HG02588 (cell line): ENCODE measurements around the gene ZBTB17.
"Not testable (repeated sequence)": the region's sequence is repeated elsewhere in the genome, so short reads cannot be mapped to it uniquely, and the experiment has no call there.

Experiments used
- ATAC-seq: cut with Tn5 transposase; IDR thresholded peaks from one replicate; pipeline ENCODE4 v1.9.1; 2021; ENCODE audit warnings: mild to moderate bottlenecking, moderate library complexity; ENCODE audit not compliant: unreplicated experiment

Gene ZBTB17

GRCh38 chr1:15991427-15992186 lies 15.7 kb upstream of the ZBTB17 start:
- no peak for ATAC-seq

DNA sequence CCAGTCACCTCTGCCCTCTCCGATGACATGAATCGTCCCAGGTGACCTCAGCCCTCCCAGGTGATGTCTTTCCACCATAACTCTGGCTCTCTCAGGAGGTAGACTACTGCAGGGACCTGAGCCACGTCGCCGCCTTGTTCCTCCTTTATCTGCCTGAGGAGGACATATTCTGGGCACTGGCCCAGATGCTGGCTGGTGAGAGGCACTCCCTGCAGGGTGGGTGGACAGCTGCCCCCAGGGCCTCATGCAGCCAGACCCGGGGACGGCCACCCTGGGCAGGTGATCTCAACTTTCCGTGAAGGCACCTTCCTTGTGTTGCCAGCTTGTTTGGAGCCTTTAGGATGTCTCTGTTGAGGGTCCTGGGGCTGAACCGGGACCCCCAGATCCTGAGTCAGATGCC lies 13.9 kb upstream of the ZBTB17 start:
- ATAC-seq = no peak

DNA sequence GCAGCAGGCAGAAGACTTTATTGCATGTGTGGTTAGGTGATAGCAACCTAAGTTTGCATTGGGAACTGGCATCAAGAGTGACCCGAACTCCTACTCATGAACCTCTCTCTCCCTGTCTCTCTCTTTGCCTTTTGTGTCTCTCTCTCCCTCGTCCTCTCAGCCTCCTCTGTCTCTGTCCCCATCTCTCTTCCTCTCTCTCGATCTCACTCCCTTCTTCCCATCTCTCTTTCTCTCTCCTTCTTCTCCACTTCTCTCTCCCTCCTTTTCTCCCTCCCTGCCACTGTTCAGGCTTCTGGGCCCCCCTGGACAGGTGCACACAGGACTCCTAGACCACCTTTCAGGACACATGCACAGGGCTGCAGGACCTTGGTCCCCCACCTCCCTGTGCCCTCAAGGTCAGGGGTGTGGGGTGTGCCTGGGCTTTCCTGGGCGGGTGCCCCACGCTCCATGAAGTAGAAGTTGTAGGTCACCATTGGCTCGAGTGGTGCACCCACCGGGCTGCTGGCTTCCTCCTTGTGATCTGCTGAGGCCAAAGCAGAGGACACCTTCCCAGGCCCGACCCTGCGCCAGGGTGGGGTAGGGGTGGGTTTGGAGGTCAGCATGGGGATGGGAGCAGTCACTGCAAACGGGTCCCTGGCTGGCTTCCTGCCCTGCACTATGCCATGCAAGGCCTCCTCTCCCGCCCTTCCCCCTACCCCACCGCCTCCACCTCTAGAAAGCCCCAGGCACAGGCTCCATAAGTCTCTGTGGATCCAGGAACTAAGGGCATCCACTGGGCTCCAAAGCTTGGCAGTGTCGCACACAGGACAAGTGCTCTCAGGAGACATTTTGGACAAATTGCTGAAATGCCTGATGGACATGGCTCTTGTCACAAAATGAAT lies 13.2 kb upstream of the ZBTB17 start:
- no peak for ATAC-seq

- ATAC-seq = no peak
Measured at GRCh38 chr1:15985611-15986297, 9.9 kb upstream of the ZBTB17 start.

DNA sequence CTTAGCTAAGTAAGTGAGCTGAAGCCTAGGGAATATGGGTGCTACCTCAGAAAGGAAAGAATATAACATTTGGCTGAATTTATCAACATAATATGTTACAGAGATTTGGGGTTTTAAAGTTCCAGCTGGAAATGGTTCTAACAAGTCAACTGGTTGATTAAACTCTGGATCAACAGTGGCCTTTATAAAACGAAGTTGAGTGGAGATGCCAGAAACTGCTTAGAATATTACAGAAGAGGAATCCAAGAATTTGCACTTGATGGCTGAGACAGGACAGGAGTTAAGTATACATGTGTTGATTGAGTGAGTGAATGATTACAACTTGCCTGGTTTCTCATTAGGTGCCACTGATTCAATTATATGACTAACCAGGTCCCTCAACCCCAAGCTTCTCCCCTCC lies 7.4 kb upstream of the ZBTB17 start:
- no peak for ATAC-seq

DNA sequence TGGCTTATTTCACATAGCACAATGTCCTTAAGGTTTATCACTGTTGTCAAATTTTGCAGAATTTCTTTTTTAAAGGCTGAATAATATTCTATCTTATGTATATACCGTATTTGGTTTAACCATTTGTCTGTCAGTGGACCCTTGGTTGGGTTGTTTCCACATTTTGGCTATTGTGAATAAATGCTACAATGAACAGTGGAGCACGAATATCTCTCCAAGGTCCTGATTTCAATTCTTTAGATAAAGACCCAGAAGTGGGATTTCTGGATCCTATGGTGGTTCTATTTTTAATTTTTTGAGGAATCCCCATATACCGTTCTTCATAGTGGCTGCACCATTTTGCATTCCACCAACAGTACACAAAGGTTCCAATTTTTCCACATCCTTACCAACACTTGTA lies 5.8 kb upstream of the ZBTB17 start:
- no peak for ATAC-seq

DNA sequence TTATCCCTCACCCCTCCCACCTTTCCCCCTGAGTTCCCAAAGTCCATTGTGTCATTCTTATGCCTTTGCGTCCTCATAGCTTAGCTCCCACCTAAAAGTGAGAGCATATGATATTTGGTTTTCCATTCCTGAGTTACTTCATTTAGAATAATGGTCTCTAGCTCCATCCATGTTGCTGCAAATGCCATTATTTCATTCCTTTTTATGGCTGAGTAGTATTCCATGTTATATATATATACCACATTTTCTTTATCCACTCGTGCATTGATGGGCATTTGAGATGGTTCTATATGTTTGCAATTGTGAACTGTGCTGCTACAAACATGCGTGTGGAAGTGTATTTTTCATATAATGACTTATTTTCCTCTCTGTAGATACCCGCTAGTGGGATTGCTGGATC lies 2.0 kb upstream of the ZBTB17 start:
- ATAC-seq = not testable (repeated sequence)

DNA sequence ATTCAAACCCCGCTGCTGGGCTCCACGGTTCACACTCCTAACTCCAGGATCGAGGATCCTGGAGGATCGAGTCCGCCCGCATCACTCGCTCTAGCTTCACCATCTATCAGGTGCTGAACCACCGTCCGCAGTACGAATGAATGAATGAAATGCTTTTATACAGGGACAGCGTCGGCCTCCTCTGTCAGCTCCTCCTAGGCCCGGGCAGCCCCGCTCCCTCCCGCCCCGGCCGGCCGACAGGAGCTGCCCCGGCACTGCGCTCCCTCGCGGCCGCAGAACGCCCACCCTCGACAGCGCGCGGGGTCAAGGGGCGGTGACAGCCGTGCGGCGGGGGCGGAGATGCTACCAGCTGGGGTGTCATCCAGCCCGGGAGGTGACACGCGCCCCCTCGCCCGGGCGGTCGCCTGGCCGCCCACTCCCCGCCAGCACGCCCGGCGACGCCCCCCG lies 520 bp downstream of the ZBTB17 start:
- ATAC-seq = peak; percentile 57

- peak; percentile 42 for ATAC-seq
Measured at GRCh38 chr1:15974855-15975254, 1.0 kb downstream of the ZBTB17 start.

GRCh38 chr1:15973772-15974171 lies 2.1 kb downstream of the ZBTB17 start:
- ATAC-seq = no peak

DNA sequence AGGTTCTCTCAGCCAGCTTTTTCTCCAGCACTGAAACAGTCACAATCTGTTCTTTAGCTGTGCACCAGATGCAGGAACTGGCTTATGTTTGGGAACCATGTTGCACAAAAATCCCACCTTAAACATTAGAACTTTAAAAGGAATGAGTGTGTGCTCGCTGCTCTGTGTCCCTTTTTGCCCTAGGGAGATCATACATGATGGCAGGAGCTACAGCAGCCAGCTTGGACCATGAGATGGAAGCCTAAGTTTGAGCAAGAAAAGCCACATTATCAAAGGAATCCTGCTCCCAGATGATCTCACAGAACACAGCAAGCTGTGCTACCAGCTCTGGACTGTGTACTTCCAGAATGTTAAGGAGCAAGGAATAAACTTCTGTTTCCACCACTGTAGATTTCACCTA lies 3.5 kb downstream of the ZBTB17 start:
- no peak for ATAC-seq

DNA sequence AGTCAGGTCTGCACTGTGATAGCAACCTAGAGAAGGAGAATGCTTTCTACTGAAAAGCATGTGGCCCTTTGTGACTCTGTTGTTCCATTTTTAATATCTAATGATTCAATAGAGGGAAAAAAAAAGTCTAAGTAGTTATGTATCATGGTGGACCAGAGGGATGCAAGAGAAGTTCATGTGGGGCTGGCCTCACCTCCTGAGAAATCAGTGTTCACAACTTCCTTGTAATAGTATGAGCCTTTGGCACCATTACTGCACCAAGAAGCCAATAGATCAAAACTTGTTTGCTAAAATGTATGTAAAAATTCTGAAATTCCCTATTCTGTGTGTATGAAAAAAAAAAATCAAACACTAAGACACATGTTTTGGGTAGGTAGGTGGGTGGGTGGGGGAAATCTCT lies 5.0 kb downstream of the ZBTB17 start:
- ATAC-seq = no peak

- ATAC-seq = no peak
Measured at GRCh38 chr1:15969321-15969880, 6.5 kb downstream of the ZBTB17 start.

DNA sequence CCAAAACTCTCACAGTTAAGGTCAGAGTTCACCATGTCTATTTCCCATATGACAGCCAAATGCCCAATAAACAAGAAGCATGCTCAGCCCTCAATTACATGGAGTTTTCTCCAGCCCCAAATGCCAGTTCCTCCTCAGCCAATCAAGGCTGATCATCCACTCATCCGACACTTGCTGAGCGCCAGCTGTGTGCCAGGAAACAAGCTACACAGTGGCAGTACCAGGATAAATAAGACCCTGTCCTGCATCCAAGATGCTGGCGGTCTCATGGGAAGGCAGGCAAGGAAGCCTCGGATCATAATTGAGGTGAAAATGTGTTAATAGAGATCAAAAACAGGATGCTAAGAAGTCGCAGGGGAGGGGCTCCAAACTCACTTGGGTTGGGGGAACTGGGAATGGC lies 7.7 kb downstream of the ZBTB17 start:
- ATAC-seq = no peak

GRCh38 chr1:15966956-15967344 lies 9.0 kb downstream of the ZBTB17 start:
- no peak for ATAC-seq

DNA sequence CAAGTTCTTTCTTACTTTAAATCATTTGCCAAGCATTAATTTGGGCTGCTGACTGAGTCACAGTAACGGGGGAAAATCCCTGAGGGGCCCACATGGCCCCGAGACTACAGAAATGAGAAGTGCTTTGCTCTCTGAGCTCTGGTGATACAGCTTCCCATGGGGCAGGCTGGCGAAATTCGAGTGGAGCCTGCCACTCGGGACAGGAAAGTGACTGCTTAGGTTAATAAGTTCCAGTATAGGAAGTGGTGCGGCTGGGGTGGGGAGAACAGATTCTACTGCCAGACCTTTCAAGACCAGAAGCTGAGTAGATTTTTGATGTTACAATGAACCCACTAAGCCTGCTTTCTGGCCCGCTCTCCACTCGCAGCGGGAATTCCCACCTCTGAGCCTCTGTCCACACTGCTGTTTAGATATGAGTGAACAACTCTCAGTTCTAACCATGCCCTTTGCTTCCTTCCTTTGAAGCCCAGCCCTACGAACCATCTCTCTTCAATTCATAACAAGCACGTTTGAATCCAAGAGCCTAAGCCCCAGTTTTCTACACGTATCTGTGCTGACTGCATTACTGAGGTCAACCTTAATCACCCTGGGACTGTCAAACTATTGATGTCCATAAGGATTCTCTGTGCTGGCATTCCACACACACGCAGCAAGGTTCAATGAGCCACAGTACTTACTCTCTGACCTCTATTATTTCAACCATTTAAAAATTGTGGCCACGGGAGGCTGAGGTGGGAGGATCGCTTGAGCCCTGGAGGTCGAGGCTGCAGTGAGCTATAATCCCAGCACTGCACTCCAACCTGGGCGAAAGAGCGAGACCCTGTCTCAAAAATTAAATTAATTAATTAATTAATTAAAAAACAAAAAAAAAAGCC lies 9.6 kb downstream of the ZBTB17 start:
- peak; percentile 72 for ATAC-seq

DNA sequence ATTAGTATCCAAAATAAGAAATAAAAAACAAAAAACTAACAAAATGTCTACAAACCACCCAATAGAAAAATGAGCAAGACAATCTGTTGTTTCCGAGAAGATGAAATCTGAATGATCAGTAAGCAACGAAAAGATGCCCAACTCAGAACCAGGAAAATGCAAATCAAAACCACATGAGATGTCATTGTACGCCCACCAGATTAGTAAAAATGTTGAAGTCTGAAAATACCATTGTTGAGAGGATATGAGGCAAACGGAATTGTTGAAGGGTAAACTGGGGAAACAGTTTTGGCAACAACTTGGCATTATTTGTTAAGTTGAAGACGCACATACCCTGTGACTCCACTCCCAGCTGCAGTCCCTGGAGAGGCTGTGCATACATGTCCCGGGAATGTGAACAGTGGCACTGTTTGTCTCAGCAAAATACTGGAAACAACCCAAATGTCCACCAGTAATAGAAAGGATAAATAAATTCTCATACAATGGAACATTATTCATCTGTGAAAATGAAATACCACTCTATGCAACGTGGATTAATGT lies 10.6 kb downstream of the ZBTB17 start:
- ATAC-seq = no peak

DNA sequence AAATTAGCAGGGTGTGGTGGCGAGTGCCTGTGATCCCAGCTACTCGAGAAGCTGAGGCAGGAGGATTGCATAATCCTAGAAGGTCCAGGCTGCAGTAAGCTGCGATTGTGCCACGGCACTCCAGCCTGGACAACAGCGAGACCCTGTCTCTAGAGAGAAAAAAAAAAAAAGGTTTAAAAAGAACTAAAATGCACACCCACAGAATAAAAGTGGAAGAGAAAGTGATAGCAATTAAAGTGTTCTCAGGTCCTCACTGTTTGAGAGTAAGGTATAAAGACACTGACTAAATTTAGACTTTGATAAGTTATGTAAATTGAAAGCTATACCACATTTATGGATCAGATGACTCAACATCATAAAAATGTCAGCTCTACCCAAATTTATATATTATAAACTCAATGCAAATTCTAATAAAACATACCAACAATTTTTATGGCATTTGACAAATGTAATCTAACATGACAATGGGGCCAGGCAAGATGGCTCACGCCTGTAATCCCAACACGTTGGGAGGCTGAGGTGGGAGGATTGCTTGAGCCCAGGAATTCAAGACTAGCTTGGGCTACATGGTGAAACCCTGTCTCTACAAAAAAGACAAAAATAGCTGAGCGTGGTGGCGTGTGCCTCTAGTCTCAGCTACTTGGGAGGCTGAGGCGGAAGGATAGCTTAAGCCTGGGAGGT lies 11.8 kb downstream of the ZBTB17 start:
- ATAC-seq = no peak

- ATAC-seq = no peak
Measured at GRCh38 chr1:15963363-15963967, 12.4 kb downstream of the ZBTB17 start.
